ENCODE results near the gene OXTR. TPM values are rescaled to one million over a fixed set of nuclear protein-coding genes. Genes with fewer than 3 reads are reported as not detected.

OXTR gene
- total RNA-seq, 1 donor from 2014 or later: 0.25 TPM

DNA sequence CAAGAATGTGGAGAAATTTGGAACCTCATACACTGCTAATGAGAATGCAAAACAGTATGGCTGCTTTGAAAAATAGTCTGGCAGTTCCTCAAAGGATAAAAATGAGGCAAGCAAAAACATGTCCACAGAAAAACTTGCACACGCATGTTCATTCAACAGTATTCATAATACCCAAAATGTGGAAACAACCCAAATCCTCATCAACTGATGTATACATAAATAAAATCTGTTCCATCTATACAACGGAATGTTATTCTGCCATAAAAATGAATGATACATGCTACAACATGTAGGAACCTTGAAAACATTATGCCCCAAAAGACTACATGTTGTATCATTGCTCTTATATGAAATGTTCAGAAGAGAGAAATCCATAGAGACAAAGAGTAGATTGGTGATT, 36.4 kb upstream of the OXTR start:
- TF ChIP-seq POLR2A (IDR thresholded peaks at IDR 0.05) (no peak), POLR2AphosphoS5 (IDR thresholded peaks at IDR 0.05; ENCODE audit: insufficient read depth in 1 of 2, low read depth in 1 of 2) (no peak)
- TF ChIP-seq, protein P1, sequence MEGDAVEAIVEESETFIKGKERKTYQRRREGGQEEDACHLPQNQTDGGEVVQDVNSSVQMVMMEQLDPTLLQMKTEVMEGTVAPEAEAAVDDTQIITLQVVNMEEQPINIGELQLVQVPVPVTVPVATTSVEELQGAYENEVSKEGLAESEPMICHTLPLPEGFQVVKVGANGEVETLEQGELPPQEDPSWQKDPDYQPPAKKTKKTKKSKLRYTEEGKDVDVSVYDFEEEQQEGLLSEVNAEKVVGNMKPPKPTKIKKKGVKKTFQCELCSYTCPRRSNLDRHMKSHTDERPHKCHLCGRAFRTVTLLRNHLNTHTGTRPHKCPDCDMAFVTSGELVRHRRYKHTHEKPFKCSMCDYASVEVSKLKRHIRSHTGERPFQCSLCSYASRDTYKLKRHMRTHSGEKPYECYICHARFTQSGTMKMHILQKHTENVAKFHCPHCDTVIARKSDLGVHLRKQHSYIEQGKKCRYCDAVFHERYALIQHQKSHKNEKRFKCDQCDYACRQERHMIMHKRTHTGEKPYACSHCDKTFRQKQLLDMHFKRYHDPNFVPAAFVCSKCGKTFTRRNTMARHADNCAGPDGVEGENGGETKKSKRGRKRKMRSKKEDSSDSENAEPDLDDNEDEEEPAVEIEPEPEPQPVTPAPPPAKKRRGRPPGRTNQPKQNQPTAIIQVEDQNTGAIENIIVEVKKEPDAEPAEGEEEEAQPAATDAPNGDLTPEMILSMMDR (IDR thresholded peaks at IDR 0.05): no peak
- H3K4me3 ChIP-seq: no peak overlapping the region
- intact Hi-C loops (cut with DNase I): no loop called here
- no peaks in the 10 kb centered on the region for H3K27me3 ChIP-seq
- H3K27ac ChIP-seq: no peak overlapping the region
- H3K36me3 ChIP-seq: no peaks in the 10 kb centered on the region
- no peak for DNase-seq (ENCODE audit: extremely low spot score in 2 of 2)
- no peaks in the 10 kb centered on the region for H3K4me1 ChIP-seq
- no peaks in the 10 kb centered on the region for H3K9me3 ChIP-seq

DNA sequence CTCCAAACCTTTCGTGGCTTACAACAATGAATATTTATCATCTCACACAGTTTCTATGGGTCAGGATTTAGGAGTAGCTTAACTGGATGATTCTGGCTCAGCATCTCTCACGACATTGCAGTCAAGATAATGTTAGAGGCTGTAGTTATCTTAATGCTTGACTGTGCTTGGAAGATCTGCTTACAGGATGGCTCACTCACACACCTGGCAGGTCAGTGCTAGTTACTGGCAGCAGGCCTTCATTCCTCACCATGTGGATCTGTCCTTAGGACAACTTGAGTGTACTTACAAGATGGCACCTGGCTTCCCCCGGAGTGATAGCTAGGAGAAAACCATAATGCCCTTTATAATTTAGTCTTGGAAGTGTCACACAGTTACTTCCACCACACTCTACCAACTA, 32.8 kb upstream of the OXTR start:
- no peak overlapping the region for H3K4me3 ChIP-seq

DNA sequence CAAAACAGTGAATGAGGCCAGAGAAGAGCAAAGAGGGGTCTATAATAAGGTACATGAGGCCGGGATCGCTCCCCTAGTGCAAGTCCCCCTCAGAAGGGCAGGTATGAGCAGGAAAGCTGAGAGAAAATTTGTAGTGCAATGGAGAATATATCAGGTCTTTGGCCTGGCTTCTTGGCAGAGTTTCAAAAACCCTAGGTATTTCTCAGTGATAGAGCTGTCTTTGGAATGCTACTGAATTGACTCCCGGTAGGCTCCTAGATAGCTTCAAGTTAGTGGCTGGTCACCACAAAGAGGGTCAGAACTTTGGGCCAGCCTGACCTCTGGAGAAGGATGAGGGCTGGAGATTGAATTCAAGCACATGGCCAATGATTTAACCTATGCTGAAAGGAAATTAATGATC, 30.6 kb upstream of the OXTR start:
- Histone ChIP-seq H3K4me1 (no peaks in the 10 kb centered on the region), H3K9me3 (no peaks in the 10 kb centered on the region), H3K4me3 (no peak overlapping the region), H3K27ac (no peak overlapping the region), H3K27me3 (no peaks in the 10 kb centered on the region), H3K36me3 (no peaks in the 10 kb centered on the region)
- TF ChIP-seq POLR2AphosphoS5 (IDR thresholded peaks at IDR 0.05; ENCODE audit: insufficient read depth in 1 of 2, low read depth in 1 of 2) (no peak), POLR2A (IDR thresholded peaks at IDR 0.05) (no peak)
- TF ChIP-seq, protein P1 (IDR thresholded peaks at IDR 0.05): no peak
- DNase-seq (ENCODE audit: extremely low spot score in 2 of 2): no peak
- intact Hi-C loops (cut with DNase I): no loop called here

More for the DNA sequence above, 32.8 kb upstream of the OXTR start:
- Histone ChIP-seq H3K27ac (no peak overlapping the region), H3K27me3 (no peaks in the 10 kb centered on the region), H3K9me3 (no peaks in the 10 kb centered on the region), H3K4me1 (no peaks in the 10 kb centered on the region), H3K36me3 (no peaks in the 10 kb centered on the region)
- DNase-seq (ENCODE audit: extremely low spot score in 2 of 2): no peak
- intact Hi-C loops (cut with DNase I): no loop called here
- no peak for TF ChIP-seq POLR2A (IDR thresholded peaks at IDR 0.05)
- no peak for TF ChIP-seq POLR2AphosphoS5 (IDR thresholded peaks at IDR 0.05; ENCODE audit: insufficient read depth in 1 of 2, low read depth in 1 of 2)
- TF ChIP-seq, protein P1 (IDR thresholded peaks at IDR 0.05): no peak

DNA sequence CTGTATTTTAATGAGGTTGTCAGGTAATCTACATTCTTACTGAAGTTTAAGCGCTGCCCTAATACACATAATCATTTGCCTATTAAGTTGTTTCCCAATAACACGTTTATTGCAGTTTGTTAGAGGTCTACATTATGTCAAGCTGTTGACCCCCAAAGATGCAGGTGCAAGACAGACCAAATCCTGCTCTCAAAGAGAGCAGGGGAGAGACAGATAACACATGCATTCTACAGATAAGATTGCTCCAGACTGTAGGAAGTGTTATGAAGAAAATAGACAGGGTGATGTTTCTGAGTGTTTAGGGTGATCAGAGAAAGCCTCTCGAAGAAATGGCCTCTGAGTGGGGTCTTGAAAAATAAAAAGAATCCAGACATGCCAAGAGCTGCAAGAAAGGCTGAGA, 24.8 kb upstream of the OXTR start:
- intact Hi-C loops (cut with DNase I): no loop called here
- H3K36me3 ChIP-seq: no peaks in the 10 kb centered on the region
- TF ChIP-seq, protein P1 (IDR thresholded peaks at IDR 0.05): no peak
- no peak for TF ChIP-seq POLR2AphosphoS5 (IDR thresholded peaks at IDR 0.05; ENCODE audit: insufficient read depth in 1 of 2, low read depth in 1 of 2)
- TF ChIP-seq POLR2A (IDR thresholded peaks at IDR 0.05): no peak
- no peaks in the 10 kb centered on the region for H3K27me3 ChIP-seq
- H3K4me1 ChIP-seq: no peaks in the 10 kb centered on the region
- no peak overlapping the region for H3K27ac ChIP-seq
- no peak overlapping the region for H3K4me3 ChIP-seq
- no peaks in the 10 kb centered on the region for H3K9me3 ChIP-seq
- DNase-seq (ENCODE audit: extremely low spot score in 2 of 2): no peak

DNA sequence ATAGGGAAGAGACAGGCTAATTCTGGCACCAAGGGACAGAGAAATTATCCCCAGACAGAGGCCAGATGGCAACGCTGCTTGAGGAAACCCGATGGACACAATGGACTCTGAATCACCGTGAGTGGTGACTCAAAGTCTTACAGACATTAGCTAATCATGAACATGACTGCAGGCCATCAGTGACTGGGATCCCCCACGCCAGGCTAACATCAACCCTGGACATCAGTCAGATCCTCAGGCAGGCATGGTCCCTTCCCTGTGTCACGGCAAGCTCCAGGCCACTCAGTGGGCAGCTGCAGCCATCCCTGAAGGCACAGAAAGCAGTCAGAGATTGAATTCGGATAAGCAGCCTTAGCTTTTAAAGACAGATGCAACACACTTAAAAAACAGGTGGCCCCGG, 23.8 kb upstream of the OXTR start:
- Histone ChIP-seq H3K27ac (no peak overlapping the region), H3K27me3 (no peaks in the 10 kb centered on the region), H3K9me3 (no peaks in the 10 kb centered on the region), H3K4me3 (no peak overlapping the region), H3K36me3 (no peaks in the 10 kb centered on the region), H3K4me1 (no peaks in the 10 kb centered on the region)
- DNase-seq (ENCODE audit: extremely low spot score in 2 of 2): no peak
- intact Hi-C loops (cut with DNase I): no loop called here
- TF ChIP-seq POLR2AphosphoS5 (IDR thresholded peaks at IDR 0.05; ENCODE audit: insufficient read depth in 1 of 2, low read depth in 1 of 2) (no peak), POLR2A (IDR thresholded peaks at IDR 0.05) (no peak)
- TF ChIP-seq, protein P1 (IDR thresholded peaks at IDR 0.05): no peak

Data from vagina (tissue), 2 donors.